Measurements from ENCODE around the gene CALML3. TPM values are rescaled to one million over a fixed set of nuclear protein-coding genes. Genes with fewer than 3 reads are reported as not detected.

Gene CALML3
- total RNA-seq, 1 donor from 2014 or later: not detected

DNA sequence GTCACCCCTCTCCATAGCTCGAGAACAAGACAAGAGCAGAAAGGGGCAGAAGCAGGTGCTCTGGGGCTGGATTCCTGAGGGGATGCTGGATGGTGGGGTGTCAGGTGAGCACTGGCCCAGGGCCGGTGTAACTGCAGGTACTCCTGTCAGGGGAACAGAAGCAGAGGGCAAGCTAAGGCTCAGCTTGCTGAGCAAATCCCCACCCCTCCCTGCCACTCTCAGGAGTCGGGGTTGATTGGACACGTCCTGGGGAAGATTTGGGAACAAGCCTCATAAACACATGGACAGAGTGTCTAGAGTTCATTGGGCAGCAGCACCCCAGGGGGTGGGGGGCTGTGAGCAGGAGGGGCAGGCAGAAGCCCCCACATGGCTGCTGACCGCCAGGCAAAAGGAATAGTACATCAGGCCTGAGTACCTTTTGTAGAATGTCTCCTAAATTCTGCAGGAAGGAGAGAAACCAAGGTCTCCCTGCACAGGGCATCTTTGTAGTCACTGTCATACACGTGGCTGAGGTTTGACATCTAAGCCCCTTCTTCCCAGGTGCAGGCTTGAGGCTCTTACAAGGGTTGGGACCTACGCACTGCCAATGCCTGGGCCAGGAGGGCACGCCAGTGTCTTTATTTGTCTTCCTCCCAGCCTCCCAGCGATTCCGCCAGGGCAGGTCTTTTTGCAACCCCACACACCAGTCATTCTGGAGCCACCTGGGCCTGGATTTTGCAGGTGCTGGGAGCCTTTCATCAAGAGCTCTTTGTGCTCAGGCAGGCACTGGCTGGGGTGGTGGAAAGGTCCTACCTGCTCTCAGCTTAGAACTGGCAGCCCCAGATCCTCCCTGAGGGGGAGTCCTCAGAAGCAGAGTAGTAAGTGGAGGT lies 2.8 kb downstream of the CALML3 start:
- Histone ChIP-seq H3K27ac (ENCODE audit: low read depth, low read length) (no peak overlapping the region), H3K4me2 (ENCODE audit: low read length) (no peak overlapping the region), H3K79me2 (ENCODE audit: insufficient read depth, low read length) (no peaks in the 10 kb centered on the region), H3K9ac (ENCODE audit: low read length) (no peak overlapping the region), H4K20me1 (ENCODE audit: insufficient read depth, low read length) (no peaks in the 10 kb centered on the region), H3K4me3 (ENCODE audit: insufficient read depth, low read depth, low read length) (no peak overlapping the region), H3K36me3 (ENCODE audit: insufficient read depth, low read length) (no peaks in the 10 kb centered on the region), H3K9me3 (ENCODE audit: insufficient read depth, low read depth, low read length) (no peaks in the 10 kb centered on the region), H2AFZ (ENCODE audit: low read depth, low read length) (no peak overlapping the region), H3K4me1 (ENCODE audit: insufficient read depth, low read length) (no peaks in the 10 kb centered on the region), H3K27me3 (ENCODE audit: insufficient read depth, low read length) (no peaks in the 10 kb centered on the region)
- peaks cover 3% of the 10 kb centered on the region for H3K9me3 Mint-ChIP-seq (ENCODE audit: unreplicated experiment)
- H3K4me1 Mint-ChIP-seq (ENCODE audit: low read depth, unreplicated experiment): peaks cover 1% of the 10 kb centered on the region
- no peak for DNase-seq (ENCODE audit: low read depth)
- no peak for FAIRE-seq
- peaks cover 9% of the 10 kb centered on the region for H3K36me3 Mint-ChIP-seq (ENCODE audit: low read depth, unreplicated experiment)
- no peak overlapping the region for H3K4me3 Mint-ChIP-seq (ENCODE audit: unreplicated experiment)
- H3K27ac Mint-ChIP-seq (ENCODE audit: unreplicated experiment): no peak overlapping the region
- no peak for TF ChIP-seq CTCF (IDR thresholded peaks at IDR 0.05; ENCODE audit: insufficient read depth, low read depth, low read length)
- TF ChIP-seq EZH2 (IDR thresholded peaks at IDR 0.05; ENCODE audit: insufficient read depth, low read length): no peak
- H3K27me3 Mint-ChIP-seq (ENCODE audit: low read depth, unreplicated experiment): peaks cover 56% of the 10 kb centered on the region

DNA sequence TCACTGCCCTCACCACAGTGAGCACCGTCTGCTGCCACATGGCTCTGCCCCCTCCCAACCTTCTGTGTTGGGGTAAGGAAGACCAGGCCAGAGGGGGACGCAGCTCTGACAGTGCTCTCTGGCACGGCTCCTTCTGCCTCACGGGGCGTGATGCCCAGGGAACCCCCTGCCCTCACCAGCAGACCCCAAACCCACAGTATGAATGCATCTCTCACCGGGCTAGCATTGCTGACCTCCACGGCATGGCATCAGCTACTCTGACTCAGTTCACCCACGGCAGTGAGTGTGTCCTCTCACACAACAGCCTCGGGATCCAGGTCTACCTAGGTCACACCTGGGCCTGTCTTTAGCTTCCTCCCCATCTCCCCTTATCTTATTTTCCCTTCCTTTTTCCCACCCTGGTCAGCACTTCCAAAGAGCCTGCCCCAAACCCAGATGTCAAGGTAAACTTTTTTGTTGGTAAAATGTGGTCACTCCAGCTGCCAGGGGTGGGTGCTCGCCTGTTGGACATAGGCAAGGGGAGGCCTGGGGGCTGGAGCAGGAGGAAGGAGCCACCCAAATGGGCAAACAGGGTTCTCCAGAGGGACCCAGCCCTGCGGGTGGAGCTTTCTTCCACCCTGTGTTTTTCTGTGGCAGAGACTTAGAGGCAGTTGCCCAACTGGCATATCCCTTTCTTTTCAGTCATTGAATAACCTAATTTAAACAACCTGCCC lies 4.4 kb downstream of the CALML3 start:
- Histone ChIP-seq H3K36me3 (ENCODE audit: insufficient read depth, low read length) (no peaks in the 10 kb centered on the region), H3K4me3 (ENCODE audit: insufficient read depth, low read depth, low read length) (no peak overlapping the region), H3K9me3 (ENCODE audit: insufficient read depth, low read depth, low read length) (no peaks in the 10 kb centered on the region), H3K27me3 (ENCODE audit: insufficient read depth, low read length) (no peaks in the 10 kb centered on the region), H3K9ac (ENCODE audit: low read length) (no peak overlapping the region), H3K4me1 (ENCODE audit: insufficient read depth, low read length) (no peaks in the 10 kb centered on the region), H3K4me2 (ENCODE audit: low read length) (no peak overlapping the region), H3K27ac (ENCODE audit: low read depth, low read length) (no peak overlapping the region), H3K79me2 (ENCODE audit: insufficient read depth, low read length) (no peaks in the 10 kb centered on the region), H2AFZ (ENCODE audit: low read depth, low read length) (no peak overlapping the region), H4K20me1 (ENCODE audit: insufficient read depth, low read length) (no peaks in the 10 kb centered on the region)
- Mint-ChIP-seq H3K4me3 (ENCODE audit: unreplicated experiment) (no peak overlapping the region), H3K36me3 (ENCODE audit: low read depth, unreplicated experiment) (peaks cover 9% of the 10 kb centered on the region), H3K27ac (ENCODE audit: unreplicated experiment) (no peak overlapping the region), H3K27me3 (ENCODE audit: low read depth, unreplicated experiment) (peaks cover 50% of the 10 kb centered on the region), H3K9me3 (ENCODE audit: unreplicated experiment) (peaks cover 3% of the 10 kb centered on the region), H3K4me1 (ENCODE audit: low read depth, unreplicated experiment) (no peaks in the 10 kb centered on the region)
- TF ChIP-seq EZH2 (IDR thresholded peaks at IDR 0.05; ENCODE audit: insufficient read depth, low read length): no peak
- no peak for TF ChIP-seq CTCF (IDR thresholded peaks at IDR 0.05; ENCODE audit: insufficient read depth, low read depth, low read length)
- no peak for FAIRE-seq
- DNase-seq (ENCODE audit: low read depth): no peak
